IgD-negative memory B cell (primary cell): ENCODE measurements around the gene ANKHD1. TPM values are rescaled to one million over a fixed set of nuclear protein-coding genes. Genes with fewer than 3 reads are reported as not detected.

Source experiments
- H3K27ac Mint-ChIP-seq, 3 donors: one replicate each; pipeline ENCODE4 v1.8.0; 2020 to 2022; ENCODE audit warnings: mild to moderate bottlenecking in 3 of 3, mixed read lengths in 3 of 3, moderate library complexity in 1 of 3
- H3K27me3 Mint-ChIP-seq: one replicate; pipeline ENCODE4 v1.8.0; 2021; ENCODE audit warnings: mixed read lengths
- H3K36me3 Mint-ChIP-seq: one replicate; pipeline ENCODE4 v1.8.0; 2020; ENCODE audit warnings: mild to moderate bottlenecking, mixed read lengths
- H3K4me1 Mint-ChIP-seq, 3 donors: one replicate each; pipeline ENCODE4 v1.8.0; 2020 to 2022; ENCODE audit warnings: mixed read lengths in 3 of 3, mild to moderate bottlenecking in 1 of 3
- H3K4me3 Mint-ChIP-seq, 4 donors: one replicate each; pipeline ENCODE4 v1.8.0; 2020 to 2022; ENCODE audit warnings: mild to moderate bottlenecking in 4 of 4, mixed read lengths in 4 of 4, moderate library complexity in 3 of 4
- H3K9me3 Mint-ChIP-seq, 3 donors: one replicate each; pipeline ENCODE4 v1.8.0; 2020 to 2021; ENCODE audit warnings: mixed read lengths in 3 of 3, mild to moderate bottlenecking in 1 of 3
- polyA plus RNA-seq: library from polyadenylated mRNA; unstranded; fragments of 300-500 nt; fragmentation: Illumina TruSeq; gene quantifications from one replicate; pipeline ENCODE4 v1.2.3, GENCODE V29; 2021

ANKHD1 gene
- polyA plus RNA-seq, 1 donor from 2014 or later: 69.7 TPM

DNA sequence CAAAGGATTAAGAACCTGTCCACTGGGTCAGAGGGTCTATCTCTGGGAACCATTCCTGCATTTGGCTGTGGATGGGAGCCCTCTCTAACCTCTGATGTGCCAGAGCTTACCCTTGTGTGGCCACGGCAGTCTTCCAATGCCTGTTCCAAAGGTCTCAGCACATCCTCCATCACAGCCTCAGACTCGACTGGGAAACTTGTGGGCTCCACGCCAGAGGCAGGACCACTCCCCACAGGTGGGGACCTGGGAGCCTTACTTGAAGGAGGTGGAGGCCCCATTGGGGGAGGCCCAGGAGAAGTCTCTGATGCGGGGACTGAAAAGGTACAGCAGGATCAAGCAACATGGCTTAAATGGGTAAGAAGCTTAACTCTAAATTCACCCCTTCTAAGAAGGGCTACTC, 150.2 kb downstream of the ANKHD1 start:
- Mint-ChIP-seq H3K27me3 (no peaks in the 10 kb centered on the region), H3K4me3 (no peak overlapping the region), H3K9me3 (no peaks in the 10 kb centered on the region), H3K27ac (peak overlapping the region in 2 of 3 donors; percentile 59 to 82), H3K4me1 (peaks cover 44 to 53% (median 52%) of the 10 kb centered on the region in 3 donors), H3K36me3 (peaks cover 4% of the 10 kb centered on the region)

DNA sequence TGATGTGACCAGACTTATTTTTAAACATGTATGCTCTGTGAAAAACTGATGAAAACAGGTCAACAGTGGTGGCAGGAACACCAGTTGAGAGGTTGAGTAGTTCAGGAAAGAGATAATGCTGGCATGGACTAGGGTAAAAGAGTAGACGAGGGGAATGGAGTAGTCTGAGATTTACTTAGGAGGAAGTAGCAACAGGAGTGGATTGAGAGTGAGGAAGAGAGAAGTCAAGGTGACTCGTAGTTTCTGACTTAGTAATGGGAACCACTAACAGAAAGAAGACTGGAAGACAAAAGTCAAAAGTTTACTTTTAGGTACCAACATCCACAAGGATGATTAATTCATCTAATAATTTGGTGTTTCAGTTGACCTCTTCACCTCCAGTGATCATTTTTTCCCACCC, 152.0 kb downstream of the ANKHD1 start:
- H3K36me3 Mint-ChIP-seq: peaks cover 4% of the 10 kb centered on the region

DNA sequence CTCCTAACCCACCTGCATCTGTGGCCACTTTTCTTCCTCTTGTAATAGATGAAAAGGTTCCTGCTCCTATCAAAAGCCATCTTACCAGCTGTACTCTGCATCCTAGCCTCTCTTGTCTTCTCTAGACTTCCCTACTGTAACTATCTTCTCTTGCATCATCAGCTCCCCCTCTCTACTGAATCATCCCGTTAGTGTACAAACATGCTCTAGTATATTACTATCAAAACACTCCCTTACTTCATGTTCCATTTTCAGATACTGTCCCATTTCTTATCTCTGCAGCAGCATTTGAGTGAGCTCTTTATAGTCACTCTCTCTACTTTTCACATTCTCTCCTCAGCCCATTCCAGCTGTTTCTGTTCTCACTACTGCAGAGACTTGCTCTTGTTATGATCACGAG, 152.8 kb downstream of the ANKHD1 start:
- Mint-ChIP-seq H3K4me3 (peak overlapping the region in 2 of 4 donors; percentile 5 to 10), H3K36me3 (peaks cover 4% of the 10 kb centered on the region), H3K9me3 (no peaks in the 10 kb centered on the region), H3K27ac (peak overlapping the region in 2 of 3 donors; percentile 67 to 68), H3K27me3 (no peaks in the 10 kb centered on the region), H3K4me1 (peaks cover 36 to 48% (median 41%) of the 10 kb centered on the region in 3 donors)

More for the DNA sequence above, 152.0 kb downstream of the ANKHD1 start:
- Mint-ChIP-seq H3K9me3 (no peaks in the 10 kb centered on the region), H3K4me1 (peaks cover 44 to 56% (median 49%) of the 10 kb centered on the region in 3 donors), H3K27ac (peak overlapping the region; percentile 10 to 88 (median 40)), H3K27me3 (no peaks in the 10 kb centered on the region), H3K4me3 (peak overlapping the region in 2 of 4 donors; percentile 13 to 79)

DNA sequence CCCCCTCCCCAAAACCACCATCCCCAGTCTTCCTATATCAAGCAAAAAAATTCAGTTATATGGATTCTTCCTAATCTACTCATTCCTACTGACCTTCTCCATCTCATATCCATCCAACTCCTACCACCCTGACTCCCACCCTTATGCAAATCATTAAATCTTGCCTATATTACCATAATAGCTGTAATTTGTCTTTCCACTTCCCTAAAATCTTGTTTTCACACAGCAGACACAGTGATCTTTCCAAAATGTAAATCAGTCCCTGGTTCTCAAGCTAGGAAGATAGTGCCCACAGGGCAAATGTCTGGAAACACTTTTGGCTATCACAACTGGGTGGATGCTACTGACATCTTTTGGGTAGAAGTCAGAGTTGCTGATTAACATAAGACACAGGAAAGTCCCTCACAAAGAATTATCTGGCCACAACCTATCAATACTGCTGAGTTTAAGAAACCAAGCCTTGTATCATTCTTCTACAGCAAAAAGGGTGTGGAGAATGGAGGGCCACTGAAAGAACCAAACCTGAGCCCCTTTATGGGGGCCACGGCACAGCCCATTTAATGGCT, 154.2 kb downstream of the ANKHD1 start:
- Mint-ChIP-seq H3K4me1 (peaks cover 36 to 47% (median 38%) of the 10 kb centered on the region in 3 donors), H3K27ac (peak overlapping the region in 2 of 3 donors; percentile 93 to 98), H3K4me3 (peak overlapping the region; percentile 92 to 98 (median 96)), H3K27me3 (no peaks in the 10 kb centered on the region), H3K36me3 (peaks cover 1% of the 10 kb centered on the region), H3K9me3 (no peaks in the 10 kb centered on the region)

DNA sequence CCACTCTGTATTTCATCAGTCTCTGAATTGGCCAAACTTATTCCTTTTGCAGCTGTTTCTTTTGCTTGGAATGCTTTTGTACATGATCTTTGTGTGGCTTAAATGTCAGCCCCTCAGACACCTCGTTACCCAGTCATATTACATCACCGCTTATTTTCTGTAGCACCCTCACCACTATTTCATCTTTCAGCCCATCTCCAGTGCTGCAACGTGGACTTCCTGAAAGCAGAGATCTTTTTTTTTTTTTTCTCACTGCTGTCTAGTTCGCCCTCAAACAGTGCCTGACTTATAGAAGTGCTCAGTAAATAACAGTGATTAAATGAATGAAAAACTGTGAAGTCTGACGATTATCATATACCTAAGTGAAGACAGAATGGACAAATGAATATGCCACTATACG, 154.8 kb downstream of the ANKHD1 start:
- Mint-ChIP-seq H3K4me1 (peaks cover 37 to 45% (median 38%) of the 10 kb centered on the region in 3 donors), H3K27ac (peak overlapping the region; percentile 83 to 98 (median 93)), H3K36me3 (peaks cover under 1% of the 10 kb centered on the region), H3K9me3 (no peaks in the 10 kb centered on the region), H3K4me3 (peak overlapping the region; percentile 92 to 98 (median 96)), H3K27me3 (no peaks in the 10 kb centered on the region)

DNA sequence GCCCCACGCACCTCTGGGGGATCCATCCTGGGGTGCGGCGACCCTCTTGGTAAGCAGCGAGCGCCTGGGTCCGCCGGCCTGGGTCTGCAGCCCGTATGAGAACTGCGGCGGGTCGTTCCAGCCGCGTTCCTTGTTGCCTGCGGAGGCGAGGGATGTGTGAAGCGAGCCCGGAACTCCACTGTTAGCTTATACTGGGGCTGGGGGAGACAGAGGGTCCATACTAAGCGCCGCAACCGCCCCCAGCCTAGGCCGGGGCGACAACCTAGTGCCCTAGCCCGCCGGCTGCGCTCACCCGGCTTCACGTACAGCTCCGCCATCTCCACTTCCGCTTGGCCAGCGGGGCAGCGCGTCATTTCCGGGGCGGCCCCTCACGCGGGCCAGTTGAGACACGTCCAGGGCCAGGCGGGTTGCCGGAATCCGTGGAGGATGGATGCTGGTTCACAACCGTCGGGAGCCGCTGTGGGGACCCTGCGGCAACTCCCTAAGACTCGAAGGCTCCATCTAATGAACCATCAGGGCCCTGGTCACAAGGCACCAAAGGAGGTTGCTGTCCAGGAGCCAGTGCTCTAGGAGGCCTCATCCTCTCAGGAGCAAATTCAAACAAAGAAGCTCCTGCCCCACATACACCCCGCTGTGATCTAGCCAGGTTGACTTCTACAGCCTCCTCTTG, 155.6 kb downstream of the ANKHD1 start, which contains the start of gene SRA1:
Gene SRA1, minus strand, starts transcription at position 338 of the 670 bp plus-strand sequence. Its CDS starts 21 bp downstream, at position 317.
- H3K27ac Mint-ChIP-seq: peak within 1 kb of the TSS; percentile 93 to 98 (median 93)

DNA sequence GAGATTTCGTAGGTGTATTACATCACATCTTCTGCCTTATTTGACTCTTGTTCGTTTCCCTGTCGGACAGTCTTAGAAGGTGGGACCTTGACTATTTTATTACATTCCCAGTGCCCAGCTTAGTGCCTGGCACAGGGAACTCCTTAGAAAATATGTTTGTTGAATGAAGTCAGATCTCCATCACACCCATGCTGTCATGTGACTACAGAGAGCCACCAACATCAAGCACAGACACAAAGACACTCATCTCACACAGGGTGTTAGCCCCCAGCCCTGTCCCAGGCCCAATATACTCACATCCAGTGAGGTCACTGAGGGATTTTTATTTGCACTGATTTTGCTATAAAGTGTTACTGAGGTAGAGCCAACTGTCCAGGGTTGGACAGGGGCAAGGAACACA, 156.3 kb downstream of the ANKHD1 start:
- H3K27me3 Mint-ChIP-seq: no peaks in the 10 kb centered on the region
- H3K36me3 Mint-ChIP-seq: peaks cover 4% of the 10 kb centered on the region
- H3K9me3 Mint-ChIP-seq: no peaks in the 10 kb centered on the region
- peak overlapping the region; percentile 92 to 98 (median 96) for H3K4me3 Mint-ChIP-seq
- peak overlapping the region; percentile 93 to 98 (median 93) for H3K27ac Mint-ChIP-seq
- peaks cover 36 to 42% (median 41%) of the 10 kb centered on the region in 3 donors for H3K4me1 Mint-ChIP-seq

More for the DNA sequence above, 155.6 kb downstream of the ANKHD1 start, which contains the start of gene SRA1:
- Mint-ChIP-seq H3K9me3 (no peaks in the 10 kb centered on the region), H3K27me3 (no peaks in the 10 kb centered on the region), H3K4me1 (peaks cover 38 to 42% (median 38%) of the 10 kb centered on the region in 3 donors), H3K4me3 (peak within 1 kb of the TSS; percentile 92 to 98 (median 96)), H3K36me3 (peaks cover 2% of the 10 kb centered on the region)

DNA sequence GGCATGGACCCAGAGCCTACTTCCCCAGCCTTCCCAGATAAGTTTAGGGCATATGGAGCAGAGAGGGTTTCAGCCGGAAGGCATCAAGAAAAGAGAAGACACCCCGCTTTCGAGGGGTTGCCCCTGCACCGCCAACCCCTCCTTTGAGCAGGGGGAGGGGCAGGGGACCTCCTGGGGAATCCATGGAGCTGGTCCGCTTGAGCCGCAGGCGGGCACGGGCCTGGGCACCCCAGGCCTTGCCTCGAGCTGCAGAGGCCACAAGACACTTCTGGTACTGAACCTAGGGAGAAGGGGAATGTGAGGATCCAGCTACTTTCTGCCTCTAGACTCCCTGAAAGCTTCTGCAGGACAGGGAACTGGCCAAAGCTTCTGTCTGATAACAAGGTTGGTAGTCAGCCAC, 156.9 kb downstream of the ANKHD1 start:
- Mint-ChIP-seq H3K4me3 (peak overlapping the region in 2 of 4 donors; percentile 92 to 95), H3K27ac (peak overlapping the region in 1 of 3 donors; percentile 93), H3K27me3 (no peaks in the 10 kb centered on the region), H3K9me3 (no peaks in the 10 kb centered on the region), H3K4me1 (peaks cover 32 to 40% (median 35%) of the 10 kb centered on the region in 3 donors), H3K36me3 (peaks cover 4% of the 10 kb centered on the region)

DNA sequence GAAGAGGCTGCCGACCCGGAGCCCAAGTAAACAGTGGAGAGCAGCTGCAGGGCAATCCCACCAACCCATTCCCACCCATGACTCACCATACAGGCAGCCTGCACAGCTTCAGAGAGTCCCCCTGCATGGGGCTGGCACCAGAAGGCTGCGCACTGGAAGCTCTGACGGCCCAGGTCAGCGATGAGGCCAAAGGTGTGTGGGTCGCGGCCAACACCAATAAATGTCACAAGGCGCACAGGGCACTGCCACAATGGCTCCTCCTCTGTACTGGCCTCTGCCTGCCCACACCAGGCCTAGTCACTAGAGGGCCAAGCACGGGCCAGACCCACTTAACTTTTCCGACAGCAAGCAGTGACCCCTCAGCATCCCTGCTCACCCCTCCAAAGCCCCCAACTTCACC, 158.6 kb downstream of the ANKHD1 start:
- Mint-ChIP-seq H3K4me3 (no peak overlapping the region), H3K36me3 (peaks cover 7% of the 10 kb centered on the region), H3K4me1 (peaks cover 27 to 40% (median 33%) of the 10 kb centered on the region in 3 donors), H3K27me3 (no peaks in the 10 kb centered on the region), H3K9me3 (no peaks in the 10 kb centered on the region), H3K27ac (peak overlapping the region in 1 of 3 donors; percentile 93)

DNA sequence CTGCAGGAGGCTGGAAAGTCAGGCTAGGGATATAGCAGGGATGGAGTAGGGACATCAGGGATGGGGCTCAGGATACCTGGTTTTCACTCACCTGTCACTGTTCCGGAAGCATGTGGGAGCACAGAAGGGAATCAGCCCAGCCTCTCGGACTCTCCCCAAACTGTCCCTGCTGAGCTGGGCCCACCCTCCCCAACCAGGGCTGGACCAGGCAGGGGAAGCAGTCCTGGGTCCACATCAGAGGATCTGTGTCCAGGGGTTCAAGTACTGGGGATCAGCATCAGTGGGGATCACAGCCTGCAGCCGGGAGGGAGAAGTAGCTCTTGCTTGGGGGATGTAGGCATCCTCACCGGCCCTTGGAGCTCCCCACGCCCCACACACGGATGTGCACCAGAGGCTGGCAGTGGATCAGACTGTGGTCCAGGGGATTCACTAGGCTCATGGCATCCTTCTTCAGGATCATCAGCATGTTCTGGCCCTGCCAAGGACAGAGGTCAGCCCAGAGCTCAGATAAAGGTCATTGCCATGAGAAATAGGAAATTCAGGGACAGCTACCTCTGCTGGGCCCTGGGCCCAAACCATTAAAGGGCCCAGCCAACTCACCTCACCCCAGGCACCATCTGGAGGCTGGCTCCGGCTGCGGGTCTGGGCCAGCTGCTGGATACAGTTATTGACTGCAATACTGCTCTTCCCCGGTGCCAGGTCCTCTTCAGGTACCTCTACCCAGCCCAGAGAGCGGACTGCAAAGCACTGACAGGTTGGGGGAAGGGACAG, 160.3 kb downstream of the ANKHD1 start:
- Mint-ChIP-seq H3K4me1 (peaks cover 18 to 32% (median 21%) of the 10 kb centered on the region in 3 donors), H3K27ac (peak overlapping the region in 2 of 3 donors; percentile 82 to 91)

DNA sequence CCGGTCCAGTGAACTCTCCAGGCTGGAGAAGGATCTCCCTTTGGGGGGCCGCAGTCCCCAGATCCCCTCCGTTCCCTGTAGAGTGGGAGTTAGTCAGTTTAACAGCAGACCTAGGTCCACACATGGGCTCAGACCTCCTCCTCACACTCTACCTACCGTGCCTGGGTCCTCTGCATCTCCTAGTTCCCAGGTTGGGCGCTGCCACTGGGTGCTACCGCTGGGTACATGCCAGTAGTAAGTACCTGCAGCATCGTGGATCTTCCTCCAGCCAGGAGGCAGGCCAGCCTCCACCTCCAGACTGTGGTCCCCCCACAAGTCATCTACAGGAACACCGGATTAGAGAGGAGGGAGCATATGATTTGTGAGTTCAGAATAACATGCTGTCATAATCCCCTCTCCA, 162.0 kb downstream of the ANKHD1 start:
- H3K4me1 Mint-ChIP-seq: peaks cover 6 to 34% (median 16%) of the 10 kb centered on the region in 3 donors
- H3K9me3 Mint-ChIP-seq: no peaks in the 10 kb centered on the region
- H3K4me3 Mint-ChIP-seq: peak overlapping the region; percentile 89 to 98 (median 97)
- no peaks in the 10 kb centered on the region for H3K27me3 Mint-ChIP-seq
- H3K36me3 Mint-ChIP-seq: peaks cover 11% of the 10 kb centered on the region
- H3K27ac Mint-ChIP-seq: peak overlapping the region; percentile 82 to 97 (median 96)

More for the DNA sequence above, 160.3 kb downstream of the ANKHD1 start:
- H3K9me3 Mint-ChIP-seq: no peaks in the 10 kb centered on the region
- peaks cover 8% of the 10 kb centered on the region for H3K36me3 Mint-ChIP-seq
- no peaks in the 10 kb centered on the region for H3K27me3 Mint-ChIP-seq
- H3K4me3 Mint-ChIP-seq: peak overlapping the region in 1 of 4 donors; percentile 89

DNA sequence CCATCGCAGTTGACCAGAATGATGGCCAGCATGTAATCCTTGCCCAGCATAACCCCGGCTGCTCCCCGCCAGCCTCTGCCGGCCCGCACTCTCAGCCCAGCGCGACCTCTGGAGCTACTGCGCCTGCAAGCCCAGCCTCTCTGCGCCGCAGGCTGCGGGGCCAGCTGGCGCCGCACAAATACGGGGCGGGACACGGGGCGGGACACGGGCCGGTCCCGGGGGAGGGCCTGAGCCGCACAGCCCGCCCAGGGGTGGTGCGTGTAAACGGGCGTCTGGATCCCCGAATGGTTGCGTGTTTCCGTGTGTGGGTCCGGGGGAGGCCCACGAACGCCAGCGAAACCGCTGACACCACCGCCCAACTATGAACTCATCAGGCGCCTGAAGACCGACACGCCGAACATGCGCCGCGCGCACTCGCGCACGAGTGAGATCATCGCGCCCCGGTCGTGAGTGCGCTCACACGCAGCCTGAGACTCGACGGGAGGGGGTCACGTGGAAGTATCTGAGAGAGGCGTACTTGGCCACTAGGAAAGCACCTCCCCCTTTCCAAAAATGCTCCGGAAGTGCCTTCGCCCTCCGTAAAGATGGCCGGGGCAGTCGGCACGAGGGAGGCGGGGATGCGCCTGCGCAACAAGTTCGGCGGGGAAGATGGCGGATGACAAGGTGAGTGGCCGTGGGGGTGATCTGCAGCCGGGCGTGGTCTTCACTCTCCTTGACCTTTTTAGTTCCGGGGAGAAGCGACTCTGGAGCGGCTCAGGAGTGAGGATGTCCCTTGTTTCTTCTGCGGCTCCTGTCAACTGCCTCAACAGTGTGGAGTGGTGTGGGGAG, 162.8 kb downstream of the ANKHD1 start, which contains the start of the genes APBB3 and SLC35A4:
Gene APBB3, minus strand, starts transcription at position 403 of the 828 bp plus-strand sequence. Its CDS starts 353 bp downstream, at position 50.
Gene SLC35A4, plus strand, starts transcription at position 633 of the 828 bp plus-strand sequence. CDS start 2,342 bp downstream, outside the sequence.
- Mint-ChIP-seq H3K27me3 (no peaks in the 10 kb centered on the region), H3K4me3 (peak within 1 kb of the TSS; percentile 89 to 98 (median 97)), H3K27ac (peak within 1 kb of the TSS; percentile 82 to 97 (median 96)), H3K36me3 (peaks cover 13% of the 10 kb centered on the region), H3K4me1 (peaks cover 11 to 41% (median 23%) of the 10 kb centered on the region in 3 donors), H3K9me3 (no peaks in the 10 kb centered on the region)

DNA sequence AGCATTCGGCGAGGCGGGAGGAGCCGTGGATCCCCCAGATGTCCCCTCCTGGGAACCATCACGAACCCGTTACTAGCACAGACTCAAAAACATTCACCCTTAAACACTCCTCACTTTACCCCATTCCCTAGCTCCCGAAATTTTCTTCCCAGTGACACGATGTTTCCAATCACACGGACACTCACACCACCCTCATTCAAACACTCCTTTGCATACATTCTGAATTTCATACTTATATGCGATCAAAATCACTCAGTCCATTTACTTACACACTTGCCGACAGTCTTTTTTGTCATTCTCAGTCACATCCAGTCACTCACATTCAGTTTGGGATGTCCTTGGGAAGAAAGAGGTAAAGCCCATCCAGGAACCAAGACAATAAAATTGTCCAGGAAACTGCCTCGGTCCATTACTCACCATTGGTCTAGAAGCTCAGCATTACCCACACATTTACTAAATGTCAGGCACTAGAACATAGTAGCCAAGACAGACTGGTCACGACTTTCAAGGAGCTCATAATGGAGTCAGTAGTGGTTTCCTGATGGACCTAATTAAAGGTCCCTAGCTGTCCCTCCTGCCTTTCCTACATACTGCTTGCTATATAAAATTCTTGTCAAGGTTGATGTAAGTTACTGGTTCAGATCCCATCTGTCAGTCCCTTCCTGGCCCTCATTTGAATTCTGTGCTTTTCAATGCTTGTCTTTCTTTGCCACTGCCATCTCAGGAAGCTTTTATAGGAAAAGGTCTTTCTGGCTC, 163.6 kb downstream of the ANKHD1 start:
- peaks cover 13% of the 10 kb centered on the region for H3K36me3 Mint-ChIP-seq
- H3K27me3 Mint-ChIP-seq: no peaks in the 10 kb centered on the region
- H3K9me3 Mint-ChIP-seq: no peaks in the 10 kb centered on the region
- peak overlapping the region; percentile 82 to 97 (median 96) for H3K27ac Mint-ChIP-seq
- peak overlapping the region; percentile 89 to 98 (median 97) for H3K4me3 Mint-ChIP-seq
- peaks cover 17 to 43% (median 26%) of the 10 kb centered on the region in 3 donors for H3K4me1 Mint-ChIP-seq
